PC-3 (cell line): Measurements from ENCODE around the gene IQCK. TPM values are rescaled to one million over a fixed set of nuclear protein-coding genes. Genes with fewer than 3 reads are reported as not detected.
A peak's percentile ranks its signal among the peaks of the same experiment; 100 is the strongest.

Experiments
- ATAC-seq: fragments of 200-7000 bp; cut with Tn5 transposase; 2 replicates; pipeline ENCODE4 v1.9.1; 2020; ENCODE audit warnings: mild to moderate bottlenecking, moderate library complexity
- BruUV-seq: library from RNA; stranded (reverse); fragments of 400-500 nt; replicated peaks from 2 replicates; lab custom pipeline; 2021; lab: Mats Ljungman, UMichigan
- CTCF ChIA-PET: fragments of 300-600 bp; sonication (Branson Sonifier 250); formaldehyde crosslinking; loops from one replicate; lab custom pipeline; 2022; ENCODE audit warnings: antibody characterized with exemption; lab: Charles Lee
- POLR2A ChIA-PET: fragments of 300-600 bp; sonication (Branson Sonifier 250); formaldehyde crosslinking; loops from one replicate; lab custom pipeline; 2022; ENCODE audit warnings: antibody characterized with exemption; ENCODE audit not compliant: unreplicated experiment; lab: Charles Lee
- DNase-seq: peaks from one replicate; pipeline ENCODE4 v3.0.0-alpha.2; 2015
- H2AFZ ChIP-seq: fragments of 300-600 bp; sonication (generic); 2 replicates; pipeline ENCODE4 v1.6.0; 2016; ENCODE audit warnings: antibody characterized with exemption, low read length
- H3F3A ChIP-seq: fragments of 300-600 bp; sonication (generic); one replicate; pipeline ENCODE4 v1.6.0; 2017; ENCODE audit warnings: antibody characterized with exemption, low read length, control low read depth, mild to moderate bottlenecking; ENCODE audit not compliant: unreplicated experiment
- H3K27ac ChIP-seq: fragments of 300-600 bp; sonication (generic); 2 replicates; pipeline ENCODE4 v1.5.1; 2016; ENCODE audit warnings: mild to moderate bottlenecking, low read length
- H3K27me3 ChIP-seq: fragments of 300-600 bp; sonication (generic); 2 replicates; pipeline ENCODE4 v1.6.1; 2016; ENCODE audit warnings: low read length, mixed read lengths
- H3K36me3 ChIP-seq: fragments of 300-600 bp; sonication (generic); 2 replicates; pipeline ENCODE4 v1.6.1; 2016; ENCODE audit warnings: low read depth, mixed run types, low read length, mixed read lengths
- H3K4me1 ChIP-seq: fragments of 300-600 bp; sonication (generic); 2 replicates; pipeline ENCODE4 v1.5.1; 2016; ENCODE audit warnings: low read length; ENCODE audit not compliant: insufficient read depth
- H3K4me2 ChIP-seq: fragments of 300-600 bp; sonication (generic); 2 replicates; pipeline ENCODE4 v1.6.0; 2016; ENCODE audit warnings: low read length
- H3K4me3 ChIP-seq: fragments of 300-600 bp; sonication (generic); 2 replicates; pipeline ENCODE4 v1.5.1; 2016; ENCODE audit warnings: mild to moderate bottlenecking, low read length, mixed read lengths
- H3K79me2 ChIP-seq: fragments of 300-600 bp; sonication (generic); 2 replicates; pipeline ENCODE4 v1.6.1; 2017; ENCODE audit warnings: low read length, mixed read lengths
- H3K9ac ChIP-seq: fragments of 300-600 bp; sonication (generic); 2 replicates; pipeline ENCODE4 v1.6.0; 2016; ENCODE audit warnings: mild to moderate bottlenecking, low read length
- H3K9me2 ChIP-seq: fragments of 300-600 bp; sonication (generic); replicated peaks from 2 replicates; pipeline ENCODE4 v1.6.1; 2016; ENCODE audit warnings: mixed run types, low read length, mixed read lengths
- H3K9me3 ChIP-seq: fragments of 300-600 bp; sonication (generic); 2 replicates; pipeline ENCODE4 v1.6.1; 2016; ENCODE audit warnings: low read length, mixed read lengths
- H4K20me1 ChIP-seq: fragments of 300-600 bp; sonication (generic); 2 replicates; pipeline ENCODE4 v1.6.1; 2016; ENCODE audit warnings: low read length, mixed read lengths
- EZH2 ChIP-seq: fragments of 300-600 bp; sonication (generic); IDR thresholded peaks from one replicate; pipeline ENCODE4 v1.6.1; 2017; ENCODE audit warnings: antibody characterized with exemption, mild to moderate bottlenecking, low read length; ENCODE audit not compliant: unreplicated experiment
- EZH2phosphoT487 ChIP-seq: fragments of 300-600 bp; sonication (generic); IDR thresholded peaks from 2 replicates; pipeline ENCODE4 v1.6.1; 2018; ENCODE audit warnings: mild to moderate bottlenecking, antibody characterized with exemption, low read length, borderline replicate concordance
- intact Hi-C: fragments of 100-400 bp; cut with micrococcal nuclease; formaldehyde crosslinking; loops from 2 replicates; pipeline ENCODE4 v1.9.0; 2023
- total RNA-seq: library from RNA; depleted of rRNA; stranded (reverse); fragments of >200 nt; gene quantifications from 2 replicates; pipeline ENCODE4 v1.2.3, GENCODE V29; 2014
- TF ChIP-seq, protein P1 (sequence below): fragments of 300-600 bp; sonication (generic); conservative IDR thresholded peaks from 2 replicates; pipeline ENCODE4 v1.5.1; 2017; ENCODE audit warnings: antibody characterized with exemption, low read depth, mild to moderate bottlenecking, low read length

The IQCK gene
- total RNA-seq, 1 experiment from 2014 or later = 8.9 TPM

DNA sequence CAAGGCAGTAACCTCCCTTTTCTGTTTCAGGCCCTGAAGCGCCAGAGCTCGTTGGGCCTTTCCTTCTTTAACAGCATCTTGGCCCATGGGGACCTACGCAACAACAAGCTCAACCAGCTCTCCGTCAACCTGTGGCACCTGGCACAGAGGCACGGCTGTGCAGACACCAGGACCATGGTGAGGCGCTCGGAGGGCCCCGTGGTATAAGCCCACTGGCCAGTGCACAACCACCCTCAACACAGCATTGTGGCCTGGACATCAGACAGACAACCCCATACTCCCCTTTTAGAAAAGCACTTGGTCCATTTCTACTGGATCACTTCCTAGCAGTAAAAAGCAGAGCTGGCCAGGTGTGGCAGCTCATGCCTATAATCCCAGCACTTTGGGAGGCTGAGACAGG lies 18.6 kb upstream of the IQCK start:
- DNase-seq (no peak), ATAC-seq (no peak)
- ChIA-PET CTCF (no interaction called here), POLR2A (no interaction called here)
- H3K9ac ChIP-seq = no peak overlapping the region
- H3F3A ChIP-seq = no peaks in the 10 kb centered on the region
- H2AFZ ChIP-seq = no peak overlapping the region
- intact Hi-C loops = loop anchor here (5.0 kb wide), 3 partner anchors 53 to 188 kb away; no protein-coding TSS in a partner anchor
- no TSS peak for BruUV-seq
- TF ChIP-seq EZH2phosphoT487 = no peak
- no peak for TF ChIP-seq EZH2
- TF ChIP-seq, protein P1, sequence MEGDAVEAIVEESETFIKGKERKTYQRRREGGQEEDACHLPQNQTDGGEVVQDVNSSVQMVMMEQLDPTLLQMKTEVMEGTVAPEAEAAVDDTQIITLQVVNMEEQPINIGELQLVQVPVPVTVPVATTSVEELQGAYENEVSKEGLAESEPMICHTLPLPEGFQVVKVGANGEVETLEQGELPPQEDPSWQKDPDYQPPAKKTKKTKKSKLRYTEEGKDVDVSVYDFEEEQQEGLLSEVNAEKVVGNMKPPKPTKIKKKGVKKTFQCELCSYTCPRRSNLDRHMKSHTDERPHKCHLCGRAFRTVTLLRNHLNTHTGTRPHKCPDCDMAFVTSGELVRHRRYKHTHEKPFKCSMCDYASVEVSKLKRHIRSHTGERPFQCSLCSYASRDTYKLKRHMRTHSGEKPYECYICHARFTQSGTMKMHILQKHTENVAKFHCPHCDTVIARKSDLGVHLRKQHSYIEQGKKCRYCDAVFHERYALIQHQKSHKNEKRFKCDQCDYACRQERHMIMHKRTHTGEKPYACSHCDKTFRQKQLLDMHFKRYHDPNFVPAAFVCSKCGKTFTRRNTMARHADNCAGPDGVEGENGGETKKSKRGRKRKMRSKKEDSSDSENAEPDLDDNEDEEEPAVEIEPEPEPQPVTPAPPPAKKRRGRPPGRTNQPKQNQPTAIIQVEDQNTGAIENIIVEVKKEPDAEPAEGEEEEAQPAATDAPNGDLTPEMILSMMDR = no peak
- no peaks in the 10 kb centered on the region for H3K9me2 ChIP-seq
- no peak overlapping the region for H3K4me2 ChIP-seq
- no peak overlapping the region for H3K27ac ChIP-seq
- H3K9me3 ChIP-seq = no peaks in the 10 kb centered on the region
- H3K79me2 ChIP-seq = 0 out of 2 replicates have a peak, but pooled peaks cover 4% of the 10 kb centered on the region
- no peak overlapping the region for H3K4me3 ChIP-seq
- H4K20me1 ChIP-seq = no peaks in the 10 kb centered on the region
- H3K4me1 ChIP-seq = peaks cover 41% of the 10 kb centered on the region
- no peaks in the 10 kb centered on the region for H3K27me3 ChIP-seq
- peaks cover 8% of the 10 kb centered on the region; the same call in 1 of the 2 replicates for H3K36me3 ChIP-seq

DNA sequence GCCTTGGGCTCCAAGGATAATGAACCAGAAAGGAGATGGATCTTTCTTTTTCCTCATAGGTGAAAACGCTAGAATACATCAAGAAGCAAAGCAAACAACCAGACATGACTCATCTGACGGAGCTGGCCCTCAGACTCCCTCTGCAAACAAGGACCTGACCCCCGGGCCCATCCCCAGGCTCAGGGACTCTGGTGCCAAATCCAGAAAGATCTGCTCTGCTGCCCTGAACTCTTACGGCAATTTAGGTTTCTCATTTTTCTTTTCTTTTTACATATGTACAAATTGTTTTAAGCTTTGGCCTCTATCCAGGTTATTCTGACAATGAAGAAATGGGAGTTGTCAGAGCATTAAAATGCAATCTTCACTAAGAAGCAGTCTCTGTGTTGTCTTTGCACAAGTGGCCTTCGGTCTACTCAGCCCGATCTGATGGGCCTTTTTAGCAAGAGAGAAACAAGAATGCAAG lies 17.7 kb upstream of the IQCK start:
- POLR2A ChIA-PET = no interaction called here
- H3K9me2 ChIP-seq = no peaks in the 10 kb centered on the region
- H3K9me3 ChIP-seq = no peaks in the 10 kb centered on the region
- H3K36me3 ChIP-seq = peaks cover 17% of the 10 kb centered on the region; the same call in 1 of the 2 replicates
- no peaks in the 10 kb centered on the region for H3K27me3 ChIP-seq
- intact Hi-C loops = loop anchor here (2.0 kb wide), 1 partner anchor 16 kb away; no protein-coding TSS in a partner anchor
- H3K9ac ChIP-seq = 0 out of 2 replicates have a peak overlapping the region, but pooled peaks have one; percentile 5
- CTCF ChIA-PET = no interaction called here
- peak overlapping the region; percentile 65 for H3K27ac ChIP-seq
- ATAC-seq (peak; percentile 88), DNase-seq (peak; percentile 77)
- TF ChIP-seq EZH2phosphoT487 (no peak), EZH2 (no peak)
- TF ChIP-seq, protein P1 = no peak
- BruUV-seq = no TSS peak
- H3F3A ChIP-seq = no peaks in the 10 kb centered on the region
- H3K4me3 ChIP-seq = no peak overlapping the region
- no peaks in the 10 kb centered on the region for H4K20me1 ChIP-seq
- 0 out of 2 replicates have a peak, but pooled peaks cover 4% of the 10 kb centered on the region for H3K79me2 ChIP-seq
- peak overlapping the region; percentile 58 for H3K4me2 ChIP-seq
- no peak overlapping the region for H2AFZ ChIP-seq
- H3K4me1 ChIP-seq = peaks cover 45% of the 10 kb centered on the region

DNA sequence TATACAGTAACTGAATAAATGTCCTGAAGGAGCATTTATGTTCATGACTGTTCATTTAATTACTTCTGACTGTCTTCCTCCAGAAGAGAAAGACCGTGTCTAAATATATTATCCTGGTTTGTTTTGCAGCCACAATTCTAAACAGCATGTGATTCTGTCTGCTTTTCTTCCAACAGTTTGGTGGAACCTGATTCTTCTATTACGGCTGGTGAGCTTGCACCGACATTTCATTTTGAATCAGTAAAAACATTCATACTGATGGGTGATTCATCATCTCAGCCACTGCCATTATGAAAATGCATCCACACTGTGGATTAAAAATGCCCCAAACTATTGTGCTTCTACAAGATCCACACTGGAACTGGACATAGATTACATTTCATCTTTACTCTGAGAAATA lies 17.0 kb upstream of the IQCK start:
- Histone ChIP-seq H3F3A (no peaks in the 10 kb centered on the region), H3K4me3 (no peak overlapping the region), H3K4me2 (peak overlapping the region; percentile 58), H3K9me3 (no peaks in the 10 kb centered on the region), H3K79me2 (0 out of 2 replicates have a peak, but pooled peaks cover 4% of the 10 kb centered on the region), H3K36me3 (peaks cover 17% of the 10 kb centered on the region; the same call in 1 of the 2 replicates), H3K4me1 (peaks cover 42% of the 10 kb centered on the region), H3K9ac (0 out of 2 replicates have a peak overlapping the region, but pooled peaks have one; percentile 5), H3K9me2 (no peaks in the 10 kb centered on the region), H4K20me1 (no peaks in the 10 kb centered on the region), H2AFZ (no peak overlapping the region), H3K27ac (peak overlapping the region; percentile 65), H3K27me3 (no peaks in the 10 kb centered on the region)
- no peak for TF ChIP-seq EZH2
- no peak for TF ChIP-seq EZH2phosphoT487
- TF ChIP-seq, protein P1 = no peak
- ATAC-seq (0 out of 2 replicates have a peak, but pooled peaks have one; percentile 6), DNase-seq (no peak)
- POLR2A ChIA-PET = no interaction called here
- intact Hi-C loops = loop anchor here (2.0 kb wide), 1 partner anchor 16 kb away; no protein-coding TSS in a partner anchor
- CTCF ChIA-PET = no interaction called here
- no TSS peak for BruUV-seq
